ENCODE measurements around the gene TMEM127. TPM values are rescaled to one million over a fixed set of nuclear protein-coding genes. Genes with fewer than 3 reads are reported as not detected.

The TMEM127 gene
- total and polyA plus RNA-seq, 2 donors from 2014 or later = 37.4 to 72.3 TPM

DNA sequence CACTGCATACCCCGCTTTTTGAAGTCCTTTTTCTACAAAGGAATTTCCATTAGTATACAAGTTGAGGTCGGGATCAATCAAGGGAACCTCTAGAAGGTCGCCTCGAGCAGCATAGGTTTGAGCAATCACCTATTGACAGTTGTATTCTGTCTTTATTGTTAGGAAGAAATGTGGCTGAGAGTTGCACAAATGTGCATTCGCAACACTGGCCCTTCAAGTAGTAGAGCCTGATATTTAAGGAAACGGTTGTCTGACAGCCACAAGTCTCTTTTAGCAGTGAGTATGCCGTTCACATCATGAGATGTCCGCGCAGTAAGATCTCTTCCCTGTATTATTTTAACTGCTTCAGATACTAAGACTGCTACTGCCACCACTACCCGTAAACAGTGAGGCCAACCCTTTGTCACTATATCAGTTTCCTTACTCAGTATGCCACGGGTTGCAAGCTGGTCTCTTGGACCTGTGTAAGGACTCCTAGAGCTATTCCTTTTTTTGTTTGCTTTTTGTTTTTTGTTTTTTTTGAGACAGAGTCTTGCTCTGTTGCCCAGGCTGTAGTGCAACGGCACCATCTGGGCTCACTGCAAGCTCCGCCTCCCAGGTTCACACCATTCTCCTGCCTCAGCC lies 47.2 kb downstream of the TMEM127 start:
- H3K27ac ChIP-seq (ENCODE audit: low read depth in 2 of 2, low read length in 2 of 2) = no peak overlapping the region
- TF ChIP-seq, protein P1, sequence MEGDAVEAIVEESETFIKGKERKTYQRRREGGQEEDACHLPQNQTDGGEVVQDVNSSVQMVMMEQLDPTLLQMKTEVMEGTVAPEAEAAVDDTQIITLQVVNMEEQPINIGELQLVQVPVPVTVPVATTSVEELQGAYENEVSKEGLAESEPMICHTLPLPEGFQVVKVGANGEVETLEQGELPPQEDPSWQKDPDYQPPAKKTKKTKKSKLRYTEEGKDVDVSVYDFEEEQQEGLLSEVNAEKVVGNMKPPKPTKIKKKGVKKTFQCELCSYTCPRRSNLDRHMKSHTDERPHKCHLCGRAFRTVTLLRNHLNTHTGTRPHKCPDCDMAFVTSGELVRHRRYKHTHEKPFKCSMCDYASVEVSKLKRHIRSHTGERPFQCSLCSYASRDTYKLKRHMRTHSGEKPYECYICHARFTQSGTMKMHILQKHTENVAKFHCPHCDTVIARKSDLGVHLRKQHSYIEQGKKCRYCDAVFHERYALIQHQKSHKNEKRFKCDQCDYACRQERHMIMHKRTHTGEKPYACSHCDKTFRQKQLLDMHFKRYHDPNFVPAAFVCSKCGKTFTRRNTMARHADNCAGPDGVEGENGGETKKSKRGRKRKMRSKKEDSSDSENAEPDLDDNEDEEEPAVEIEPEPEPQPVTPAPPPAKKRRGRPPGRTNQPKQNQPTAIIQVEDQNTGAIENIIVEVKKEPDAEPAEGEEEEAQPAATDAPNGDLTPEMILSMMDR (IDR thresholded peaks at IDR 0.05; ENCODE audit: borderline replicate concordance, extremely low read depth, insufficient read depth) = no peak
- H3K4me1 ChIP-seq (ENCODE audit: control insufficient read depth in 2 of 3, insufficient read depth in 2 of 3, low read depth in 1 of 3, low read length in 3 of 3) = no peaks in the 10 kb centered on the region
- no peak overlapping the region for H3K4me3 ChIP-seq (ENCODE audit: low read length in 3 of 3)
- no peak for DNase-seq
- no peak overlapping the region for H3K9ac ChIP-seq (ENCODE audit: low read length in 3 of 3)
- H3K36me3 ChIP-seq (ENCODE audit: control insufficient read depth in 2 of 3, insufficient read depth in 3 of 3, low read length in 3 of 3) = no peaks in the 10 kb centered on the region
- no peak for FAIRE-seq
- intact Hi-C loops (cut with DNase I) = no loop called here
- H3K9me3 ChIP-seq (ENCODE audit: control insufficient read depth in 2 of 3, insufficient read depth in 1 of 3, low read length in 3 of 3) = no peaks in the 10 kb centered on the region
- H3K27me3 ChIP-seq (ENCODE audit: control insufficient read depth, insufficient read depth, low read length) = no peaks in the 10 kb centered on the region

DNA sequence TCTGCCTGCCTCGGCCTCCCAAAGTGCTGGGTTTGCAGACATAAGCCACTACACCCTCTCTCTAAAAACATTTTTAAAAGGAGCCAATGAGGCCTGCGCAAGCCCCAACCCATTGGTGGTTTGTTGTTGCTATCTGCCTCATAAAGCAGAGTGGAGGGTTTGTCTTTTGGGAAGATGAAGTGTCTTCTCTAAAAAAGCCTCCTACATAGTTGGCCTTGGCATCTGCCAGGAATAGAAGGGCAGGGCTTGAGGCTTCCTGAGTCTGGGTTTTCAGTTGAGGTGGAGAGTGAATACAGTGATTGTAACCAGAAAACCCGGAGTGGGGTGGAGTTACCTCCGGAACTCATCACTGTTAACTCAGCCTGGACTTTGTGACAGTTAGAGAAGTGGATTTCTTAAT lies 51.2 kb downstream of the TMEM127 start:
- Histone ChIP-seq H3K27ac (ENCODE audit: low read depth in 2 of 2, low read length in 2 of 2) (no peak overlapping the region), H3K9me3 (ENCODE audit: control insufficient read depth in 2 of 3, insufficient read depth in 1 of 3, low read length in 3 of 3) (no peaks in the 10 kb centered on the region), H3K9ac (ENCODE audit: low read length in 3 of 3) (no peak overlapping the region), H3K27me3 (ENCODE audit: control insufficient read depth, insufficient read depth, low read length) (no peaks in the 10 kb centered on the region), H3K36me3 (ENCODE audit: control insufficient read depth in 2 of 3, insufficient read depth in 3 of 3, low read length in 3 of 3) (no peaks in the 10 kb centered on the region), H3K4me1 (ENCODE audit: control insufficient read depth in 2 of 3, insufficient read depth in 2 of 3, low read depth in 1 of 3, low read length in 3 of 3) (peaks cover 0 to 7% (median 0%) of the 10 kb centered on the region in 3 donors), H3K4me3 (ENCODE audit: low read length in 3 of 3) (no peak overlapping the region)
- DNase-seq (no peak), FAIRE-seq (no peak)
- intact Hi-C loops (cut with DNase I) = no loop called here
- TF ChIP-seq, protein P1 (IDR thresholded peaks at IDR 0.05; ENCODE audit: borderline replicate concordance, extremely low read depth, insufficient read depth) = no peak

DNA sequence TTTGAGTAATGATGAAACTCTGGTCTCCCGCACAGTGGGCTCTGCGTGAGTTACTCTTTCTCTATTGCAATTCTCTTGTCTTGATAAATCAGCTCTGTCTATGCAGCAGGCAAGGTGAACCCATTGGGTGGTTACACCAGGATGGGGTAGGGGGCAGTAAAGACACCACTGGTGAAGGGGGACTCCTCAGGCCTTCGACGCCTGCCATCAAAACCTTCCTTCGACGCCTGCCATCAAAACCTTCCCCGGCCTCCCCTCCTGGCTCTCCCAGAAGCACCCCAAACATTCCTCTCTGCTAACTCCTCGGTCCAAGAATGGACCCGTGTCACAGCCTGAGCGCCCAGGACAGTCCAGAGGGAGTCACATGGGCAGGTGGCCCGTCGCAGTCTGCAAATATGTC lies 52.4 kb downstream of the TMEM127 start:
- FAIRE-seq = no peak
- intact Hi-C loops (cut with DNase I) = no loop called here
- TF ChIP-seq, protein P1 (IDR thresholded peaks at IDR 0.05; ENCODE audit: borderline replicate concordance, extremely low read depth, insufficient read depth) = no peak

DNA sequence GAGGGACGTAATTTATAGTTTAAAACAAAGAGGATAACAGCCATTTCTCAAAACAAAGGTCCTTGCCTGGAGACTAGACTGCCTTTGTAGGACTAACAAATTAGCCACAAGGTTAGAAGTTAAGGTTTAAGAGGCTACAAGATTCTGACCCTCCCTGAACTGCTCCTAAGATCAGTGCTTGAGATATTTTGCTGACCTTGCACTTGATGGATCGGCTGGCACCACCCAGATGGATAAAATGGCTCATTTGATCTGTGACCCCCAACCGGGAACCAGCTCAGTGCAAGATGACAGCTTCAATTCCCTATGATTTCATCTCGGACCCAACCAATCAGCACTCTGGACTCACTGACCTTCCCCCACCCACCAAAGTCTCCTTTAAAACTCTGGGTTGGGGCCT lies 53.5 kb downstream of the TMEM127 start:
- Histone ChIP-seq H3K27me3 (ENCODE audit: control insufficient read depth, insufficient read depth, low read length) (no peaks in the 10 kb centered on the region), H3K4me1 (ENCODE audit: control insufficient read depth in 2 of 3, insufficient read depth in 2 of 3, low read depth in 1 of 3, low read length in 3 of 3) (peaks cover 0 to 11% (median 3%) of the 10 kb centered on the region in 3 donors), H3K9me3 (ENCODE audit: control insufficient read depth in 2 of 3, insufficient read depth in 1 of 3, low read length in 3 of 3) (no peaks in the 10 kb centered on the region), H3K9ac (ENCODE audit: low read length in 3 of 3) (no peak overlapping the region), H3K27ac (ENCODE audit: low read depth in 2 of 2, low read length in 2 of 2) (no peak overlapping the region), H3K4me3 (ENCODE audit: low read length in 3 of 3) (no peak overlapping the region), H3K36me3 (ENCODE audit: control insufficient read depth in 2 of 3, insufficient read depth in 3 of 3, low read length in 3 of 3) (no peaks in the 10 kb centered on the region)
- intact Hi-C loops (cut with DNase I) = no loop called here
- DNase-seq (no peak), FAIRE-seq (no peak)
- TF ChIP-seq, protein P1 (IDR thresholded peaks at IDR 0.05; ENCODE audit: borderline replicate concordance, extremely low read depth, insufficient read depth) = no peak

More for the DNA sequence above, 52.4 kb downstream of the TMEM127 start:
- DNase-seq = no peak
- Histone ChIP-seq H3K4me3 (ENCODE audit: low read length in 3 of 3) (no peak overlapping the region), H3K9me3 (ENCODE audit: control insufficient read depth in 2 of 3, insufficient read depth in 1 of 3, low read length in 3 of 3) (no peaks in the 10 kb centered on the region), H3K9ac (ENCODE audit: low read length in 3 of 3) (no peak overlapping the region), H3K36me3 (ENCODE audit: control insufficient read depth in 2 of 3, insufficient read depth in 3 of 3, low read length in 3 of 3) (no peaks in the 10 kb centered on the region), H3K4me1 (ENCODE audit: control insufficient read depth in 2 of 3, insufficient read depth in 2 of 3, low read depth in 1 of 3, low read length in 3 of 3) (peaks cover 0 to 9% (median 0%) of the 10 kb centered on the region in 3 donors), H3K27me3 (ENCODE audit: control insufficient read depth, insufficient read depth, low read length) (no peaks in the 10 kb centered on the region), H3K27ac (ENCODE audit: low read depth in 2 of 2, low read length in 2 of 2) (no peak overlapping the region)
